ENCODE results near the gene MARVELD3.
"Not testable (repeated sequence)": the region's sequence is repeated elsewhere in the genome, so short reads cannot be mapped to it uniquely, and the experiment has no call there.

MARVELD3 gene

GRCh38 chr16:71672803-71673581, 47.0 kb downstream of the MARVELD3 start:
- DNase-seq = no peak

- DNase-seq = no peak
These were observed 47.6 kb downstream of the MARVELD3 start for GRCh38 chr16:71673582-71673973.

GRCh38 chr16:71674229-71674628, 48.2 kb downstream of the MARVELD3 start:
- DNase-seq = no peak

- DNase-seq = no peak
These were observed 49.4 kb downstream of the MARVELD3 start for GRCh38 chr16:71675380-71675779.

- DNase-seq = no peak
These were observed 50.3 kb downstream of the MARVELD3 start for GRCh38 chr16:71676236-71676635.

GRCh38 chr16:71681360-71681759, 55.4 kb downstream of the MARVELD3 start:
- DNase-seq = no peak

- DNase-seq = not testable (repeated sequence)
These were observed 58.3 kb downstream of the MARVELD3 start for GRCh38 chr16:71684280-71684679.

Data from activated naive CD4-positive, alpha-beta T cell (primary cell).